CD1c-positive myeloid dendritic cell (primary cell): ENCODE measurements around the gene ANKRD17.
"Not testable (repeated sequence)": the region's sequence is repeated elsewhere in the genome, so short reads cannot be mapped to it uniquely, and the experiment has no call there.

Experiments
- DNase-seq: peaks from one replicate; pipeline ENCODE4 v3.0.0-alpha.2; 2016; ENCODE audit errors: extremely low spot score

The ANKRD17 gene

DNA sequence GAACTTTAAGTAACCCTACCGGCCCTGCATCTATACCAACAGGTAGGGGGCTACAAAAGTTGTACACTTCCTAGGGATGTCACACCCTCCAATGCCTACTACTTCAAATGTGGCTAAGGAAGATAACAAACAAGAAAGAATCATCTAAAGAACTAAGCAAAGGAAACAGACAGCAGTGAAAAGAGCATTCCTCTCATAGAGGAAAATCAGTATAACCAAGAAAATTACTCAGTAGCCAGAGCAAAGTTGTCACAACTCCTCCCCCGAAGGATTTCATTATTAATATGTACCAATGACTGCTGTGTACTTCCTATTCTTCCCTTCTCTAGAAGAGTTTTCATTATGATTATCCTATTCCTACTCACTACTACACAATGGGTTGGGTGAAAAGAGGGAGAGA is 12.6 kb downstream of the ANKRD17 start:
- DNase-seq: no peak

DNA sequence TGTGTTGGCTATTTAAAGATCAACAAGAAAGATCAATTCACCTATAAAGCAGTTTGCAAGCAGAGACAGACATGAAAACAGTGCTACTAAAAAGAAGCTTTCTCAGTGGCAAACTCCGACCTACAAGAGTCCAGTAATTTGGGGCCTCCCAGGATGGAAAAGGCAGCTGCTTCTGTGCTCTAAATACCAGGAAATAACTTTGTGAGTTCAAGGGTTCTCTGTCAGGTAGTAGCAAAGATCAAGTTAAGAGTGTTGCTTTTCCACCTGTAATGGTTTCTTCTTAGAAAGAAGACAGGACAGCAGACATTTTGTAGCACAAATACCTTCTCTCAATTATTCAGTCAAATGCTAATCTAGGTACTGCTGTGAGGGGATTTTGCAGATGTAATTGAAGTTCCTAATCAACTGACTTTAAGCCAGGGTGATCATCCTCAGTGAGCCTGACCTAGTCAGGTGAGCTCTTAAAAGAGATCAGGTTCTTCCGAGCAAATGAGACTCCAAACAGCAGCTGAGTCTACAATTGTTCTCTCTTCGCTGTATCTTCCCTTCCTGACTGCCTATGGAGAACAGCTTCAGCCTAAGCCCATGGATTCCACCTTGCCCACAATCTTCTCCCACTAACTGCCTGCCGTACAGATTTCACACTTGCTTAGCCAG is 13.5 kb downstream of the ANKRD17 start:
- DNase-seq: no peak

DNA sequence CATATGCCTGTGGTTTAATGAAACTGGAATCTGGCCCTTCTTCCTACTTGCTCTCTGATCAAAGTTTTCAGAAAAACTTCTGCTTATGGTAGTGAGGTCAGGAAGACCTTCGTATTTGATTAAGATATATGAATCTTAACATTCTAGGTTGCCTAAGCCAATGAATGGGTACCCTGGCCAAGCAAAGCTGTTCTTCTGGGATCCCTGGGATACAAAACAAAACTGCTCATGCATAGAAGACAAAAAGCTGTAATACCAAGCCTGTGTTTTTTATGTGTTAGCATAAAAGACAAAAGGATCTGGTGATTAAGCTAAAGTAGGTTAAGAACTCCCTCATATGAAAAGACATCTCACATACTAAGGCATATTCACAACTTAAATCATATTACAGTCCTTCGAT is 21.6 kb downstream of the ANKRD17 start:
- DNase-seq: no peak

DNA sequence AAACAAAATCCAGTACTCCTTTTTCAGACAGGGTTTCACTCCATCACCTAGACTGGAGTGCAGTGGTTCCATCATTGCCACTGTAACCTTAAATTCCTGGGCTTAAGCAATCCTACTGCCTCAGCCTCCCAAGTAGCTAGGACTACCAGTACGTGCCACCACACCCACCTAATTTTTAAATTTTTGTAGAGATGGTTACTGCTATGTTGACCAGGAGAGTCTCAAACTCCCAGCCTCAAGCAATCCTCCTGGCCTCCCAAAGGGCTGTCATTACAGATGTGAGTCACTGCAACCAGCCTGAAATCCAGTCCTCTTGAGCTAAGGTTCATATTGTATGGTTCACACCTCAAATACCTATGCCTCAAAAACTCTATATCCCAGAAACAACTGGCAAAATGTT is 22.4 kb downstream of the ANKRD17 start:
- DNase-seq: no peak

DNA sequence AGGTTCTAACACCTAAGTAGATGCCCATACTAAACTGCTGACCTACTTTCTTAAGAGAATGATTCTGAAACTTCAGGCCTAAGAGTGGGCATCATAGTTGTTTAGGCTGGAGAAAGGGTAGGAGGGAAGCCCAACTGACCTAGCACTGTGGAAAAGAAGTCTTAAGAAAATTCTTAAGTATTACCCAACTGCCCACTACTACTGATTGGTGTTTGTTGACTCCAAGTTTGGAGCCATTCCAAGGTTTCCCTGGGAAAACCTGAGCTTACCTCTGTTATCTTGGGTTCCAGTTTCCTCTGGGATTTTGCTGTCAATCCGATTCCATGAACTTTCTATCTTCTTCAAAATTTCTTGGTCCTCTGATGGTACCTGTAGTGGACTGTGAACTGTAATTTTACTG is 23.9 kb downstream of the ANKRD17 start:
- no peak for DNase-seq

DNA sequence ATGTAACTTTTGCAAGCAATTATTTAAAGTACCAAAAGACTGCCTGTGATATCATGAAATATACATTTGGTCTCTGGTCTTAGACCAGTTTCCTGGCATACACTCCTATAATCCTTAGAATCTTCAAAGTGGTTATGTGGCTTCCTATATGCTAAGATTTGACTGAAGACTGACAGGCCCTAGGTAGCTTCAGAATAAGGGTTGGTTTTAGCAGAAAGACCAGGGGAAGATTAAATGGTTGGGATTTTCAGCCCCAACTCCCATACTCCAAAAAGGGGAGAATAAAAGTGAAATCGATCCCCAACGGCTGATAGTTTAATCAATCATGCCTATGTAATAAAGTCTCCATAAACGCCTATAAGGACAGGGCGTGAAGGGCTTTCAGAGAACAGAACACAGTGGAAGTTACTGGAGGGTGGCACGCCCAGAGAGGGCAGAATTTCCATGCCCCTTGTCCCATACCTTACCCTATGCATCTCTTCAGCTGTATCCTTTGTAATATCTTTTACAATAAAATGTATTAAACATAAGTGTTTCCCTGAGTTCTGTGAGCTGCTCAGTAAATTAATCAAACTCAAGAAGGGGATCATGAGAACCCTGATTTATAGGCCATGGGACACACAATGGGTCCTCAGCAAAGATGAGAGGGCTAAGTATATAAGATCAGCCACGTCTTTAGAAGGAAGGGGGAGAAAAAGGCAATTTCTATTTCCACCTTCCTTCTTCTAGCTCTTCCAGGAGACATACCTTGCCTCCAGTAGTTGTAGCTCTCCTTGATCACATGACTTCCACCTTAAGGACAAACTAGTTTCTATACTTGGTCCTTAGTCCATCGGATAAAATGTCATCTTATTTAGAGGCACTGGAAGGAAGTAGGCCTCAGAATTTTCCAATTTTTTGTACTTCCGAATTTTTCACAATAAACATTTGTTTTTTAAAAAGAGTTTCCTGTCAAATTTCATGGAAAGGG is 26.8 kb downstream of the ANKRD17 start:
- DNase-seq: no peak

DNA sequence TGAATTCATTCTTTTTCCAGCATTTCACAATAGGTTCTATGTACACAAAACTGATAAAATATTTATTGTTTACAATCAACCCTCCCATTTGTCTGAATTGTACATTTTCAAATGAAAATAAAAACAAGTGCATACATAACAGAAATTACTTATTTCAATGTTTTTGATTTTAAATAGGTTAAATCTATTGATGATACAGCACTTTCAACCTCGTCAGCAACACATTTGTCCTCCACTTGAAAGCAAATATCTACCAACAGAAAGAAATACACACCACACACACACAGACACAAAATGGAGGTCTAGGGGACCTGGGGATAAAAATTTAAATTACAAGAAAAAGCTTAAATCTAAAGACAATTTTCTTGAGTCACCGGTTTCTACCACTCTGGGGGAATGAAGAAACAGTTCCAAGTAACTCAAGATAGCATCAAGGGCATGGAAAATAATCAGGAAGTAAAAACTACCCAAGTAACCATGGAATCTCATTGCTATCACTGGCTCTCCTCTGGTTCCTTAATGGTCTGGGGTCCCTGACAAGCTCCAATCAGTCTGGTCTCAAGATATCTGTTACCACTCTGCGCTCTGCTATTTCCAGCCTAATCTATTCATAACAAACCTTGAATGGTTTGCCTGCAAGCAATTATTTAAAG is 27.6 kb downstream of the ANKRD17 start:
- no peak for DNase-seq

DNA sequence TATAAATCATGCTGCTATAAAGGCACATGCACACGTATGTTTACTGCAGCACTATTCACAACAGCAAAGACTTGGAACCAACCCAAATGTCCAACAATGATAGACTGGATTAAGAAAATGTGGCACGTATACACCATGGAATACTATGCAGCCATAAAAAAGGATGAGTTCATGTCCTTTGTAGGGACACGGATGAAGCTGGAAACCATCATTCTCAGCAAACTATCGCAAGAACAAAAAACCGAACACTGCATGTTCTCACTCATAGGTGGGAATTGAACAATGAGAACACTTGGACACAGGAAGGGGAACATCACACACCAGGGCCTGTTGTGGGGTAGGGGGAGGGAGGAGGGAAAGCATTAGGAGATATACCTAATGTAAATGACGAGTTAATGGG is 29.8 kb downstream of the ANKRD17 start:
- DNase-seq: not testable (repeated sequence)

DNA sequence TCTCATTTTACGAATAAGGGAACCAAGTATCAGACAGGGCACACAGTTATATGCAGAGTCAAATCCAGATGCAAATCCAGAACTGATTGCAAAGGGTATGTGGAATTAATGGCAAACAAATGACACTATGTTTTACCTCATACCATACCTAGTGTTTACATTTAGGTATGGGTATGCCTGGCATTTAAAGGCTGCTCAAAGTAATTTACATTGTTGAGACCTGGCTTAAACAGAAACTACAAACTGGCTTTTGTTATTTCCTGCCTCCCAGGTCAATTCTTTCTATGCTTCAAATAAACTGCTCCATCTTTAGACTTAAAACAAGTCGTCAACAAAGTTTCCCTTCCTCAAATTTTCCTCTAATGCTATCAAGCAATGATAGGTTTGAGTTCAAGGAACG is 33.7 kb downstream of the ANKRD17 start:
- no peak for DNase-seq

DNA sequence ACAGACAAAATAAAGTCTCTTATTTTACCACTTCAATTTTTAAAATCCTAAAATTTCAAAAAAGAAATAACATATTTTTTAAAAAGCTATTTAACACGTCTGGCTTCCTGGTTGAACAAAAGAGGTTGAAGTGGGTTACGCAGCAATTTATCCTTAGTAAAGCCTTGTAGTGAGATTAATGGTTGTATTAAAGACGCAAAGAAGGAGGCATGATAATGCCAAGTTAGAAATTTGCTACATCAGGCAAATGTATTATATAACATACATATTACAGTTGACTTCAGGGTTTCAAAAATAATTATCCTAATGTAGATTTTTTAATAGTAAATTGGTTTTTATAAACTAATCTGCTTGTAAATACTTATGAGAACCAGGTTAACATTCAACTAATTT is 35.3 kb downstream of the ANKRD17 start:
- DNase-seq: no peak

DNA sequence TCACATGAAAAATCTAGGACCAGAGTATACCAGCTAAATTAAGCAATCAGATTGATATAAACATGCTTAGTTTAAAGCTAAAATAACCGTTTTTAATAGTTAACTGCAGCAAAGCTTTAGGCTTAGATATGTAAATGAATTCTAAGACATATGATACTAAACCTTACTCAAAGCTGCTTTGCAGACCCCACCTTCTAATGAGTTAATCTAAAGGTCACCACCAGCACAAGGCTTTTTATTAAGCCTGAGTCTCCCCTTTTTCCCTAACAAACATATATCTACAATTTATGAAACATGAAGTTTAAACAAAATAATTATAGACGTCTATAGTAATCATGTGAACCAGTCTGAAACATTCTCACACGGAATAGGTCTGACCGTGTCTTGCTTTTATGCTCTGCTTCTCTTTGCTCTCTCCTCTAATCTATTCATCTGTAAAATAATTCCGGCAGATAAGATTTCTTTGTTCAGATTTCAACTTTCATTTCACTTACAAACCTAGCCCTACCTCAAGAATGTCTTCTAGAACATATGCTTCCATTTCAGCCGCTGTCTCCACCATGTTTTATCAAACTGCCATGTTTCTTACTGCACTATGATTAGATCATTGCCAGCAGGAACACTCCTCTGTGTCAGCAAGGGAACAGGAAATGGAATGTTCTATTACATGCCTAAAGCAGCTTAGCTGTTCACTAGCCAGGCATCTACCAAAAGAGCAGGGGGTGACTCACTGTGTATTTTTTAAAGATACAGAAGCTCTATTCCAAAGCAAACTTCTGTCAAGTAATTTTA is 35.9 kb downstream of the ANKRD17 start:
- DNase-seq: peak; percentile 90

DNA sequence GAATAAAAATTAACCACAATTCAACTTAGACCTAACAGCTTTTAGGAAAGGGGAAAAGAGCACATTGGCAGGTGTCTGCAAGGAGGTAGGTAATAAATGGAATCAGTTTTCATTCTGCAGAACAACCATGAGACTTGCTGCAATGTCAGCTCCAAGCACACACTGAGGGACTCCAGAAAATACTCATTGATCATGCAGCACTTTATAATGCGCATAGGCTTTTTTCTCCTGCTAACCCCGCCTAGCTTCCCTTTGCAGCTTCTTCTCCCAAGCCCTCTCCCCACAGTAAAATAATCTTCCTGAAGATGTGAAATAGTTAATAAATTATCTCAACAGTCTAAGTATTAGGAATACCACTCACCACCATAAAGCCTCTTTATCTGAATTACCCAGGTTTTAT is 36.9 kb downstream of the ANKRD17 start:
- DNase-seq: no peak

DNA sequence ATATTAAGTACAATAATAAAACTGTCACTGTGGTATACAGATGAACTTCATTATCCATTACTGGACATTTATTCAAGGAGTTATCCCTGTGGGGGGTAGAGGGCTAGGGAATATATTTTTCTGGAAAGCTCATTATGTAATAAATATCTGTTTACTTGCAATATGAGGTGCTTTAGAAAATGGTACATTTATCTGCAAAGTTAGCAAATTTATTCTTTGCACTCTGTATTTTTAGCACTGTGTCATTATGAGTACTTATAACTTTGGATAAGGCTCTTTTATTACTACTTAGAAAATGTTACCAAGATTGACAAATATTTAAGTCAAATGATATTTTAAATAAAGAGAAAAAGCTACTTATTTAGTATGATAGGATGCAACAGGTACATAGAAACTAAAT is 37.8 kb downstream of the ANKRD17 start:
- no peak for DNase-seq

DNA sequence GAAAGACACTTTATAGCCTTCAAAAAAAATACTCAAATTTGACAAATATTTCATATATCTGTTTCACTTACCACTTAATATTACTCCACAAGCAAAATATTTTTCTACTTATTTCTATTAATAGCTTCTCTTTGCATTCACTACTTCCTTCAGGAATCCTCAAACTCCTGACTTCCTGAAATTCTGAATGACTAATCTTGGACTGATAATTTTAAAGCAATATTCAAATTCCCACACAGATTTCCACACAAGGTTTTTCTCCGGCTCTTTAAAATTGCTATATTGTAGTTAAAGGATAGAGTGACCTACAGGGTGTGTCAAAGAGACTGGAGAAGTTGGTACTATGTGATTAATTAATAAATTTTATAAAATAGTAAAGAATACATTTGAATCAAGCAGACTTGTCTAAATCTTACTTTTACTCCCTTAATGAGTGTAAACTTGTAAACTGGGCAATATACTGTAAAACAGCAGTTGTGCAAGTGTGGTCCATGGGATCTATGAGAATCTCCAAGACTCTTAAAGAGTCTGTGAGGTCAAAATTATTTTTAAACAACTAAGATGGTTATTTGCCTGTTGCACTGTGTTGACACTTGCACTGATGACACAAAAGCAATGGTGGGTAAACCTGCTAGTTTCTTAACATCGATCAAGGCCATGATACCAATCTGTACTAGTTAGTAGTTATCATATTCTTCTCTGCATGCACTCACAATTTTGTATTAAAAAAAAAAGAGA is 44.5 kb downstream of the ANKRD17 start:
- peak; percentile 41 for DNase-seq

DNA sequence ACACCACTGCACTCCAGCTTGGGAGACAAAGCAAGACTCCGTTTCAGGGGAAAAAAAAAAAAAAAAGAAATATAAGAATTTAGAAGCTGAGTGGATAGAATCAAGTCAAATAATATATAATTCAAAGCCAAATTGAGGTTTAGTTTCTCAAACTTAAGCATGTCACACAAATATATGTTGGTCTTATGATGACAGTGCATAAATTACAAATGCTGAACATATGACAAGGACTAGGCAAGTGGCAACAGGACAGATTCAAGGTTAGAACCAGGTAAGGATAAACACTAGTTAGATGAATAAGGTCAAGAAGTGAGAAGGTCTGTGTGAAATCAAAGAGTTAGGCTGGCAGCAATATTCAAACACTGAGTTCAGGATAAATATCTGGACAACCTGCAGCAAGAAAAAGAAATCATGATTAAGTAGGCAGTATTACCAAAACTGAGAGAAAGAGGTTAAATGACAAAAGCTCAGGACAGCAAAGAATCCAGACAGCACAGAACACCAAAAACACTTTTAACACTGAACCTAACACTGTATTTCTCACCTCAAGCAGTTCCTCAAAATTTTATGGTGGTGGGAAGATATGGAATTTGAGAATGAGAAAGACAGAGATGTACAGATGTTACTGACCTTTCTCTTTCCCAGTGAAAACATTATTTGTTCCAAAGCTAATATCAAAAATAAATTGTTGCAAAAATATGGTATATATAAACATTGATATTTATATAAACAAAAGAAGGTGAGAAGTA is 45.4 kb downstream of the ANKRD17 start:
- no peak for DNase-seq

DNA sequence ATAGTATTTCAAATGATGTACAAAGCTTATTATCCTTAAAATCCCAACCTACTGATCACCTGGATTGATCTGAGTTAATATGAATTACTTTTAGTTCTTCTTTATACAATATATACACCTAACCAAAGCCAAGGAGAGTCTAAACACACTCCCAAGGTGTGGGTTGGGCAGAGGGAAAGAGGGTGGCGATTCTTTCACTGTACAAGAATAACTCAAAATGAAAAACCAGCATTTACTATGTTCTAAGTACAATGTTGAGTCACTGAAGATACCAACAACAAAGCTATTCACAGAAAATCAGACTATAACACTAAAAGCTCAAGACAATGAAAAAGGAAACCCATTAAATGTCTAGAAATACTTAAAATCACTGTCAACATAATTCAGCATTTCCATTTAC is 46.6 kb downstream of the ANKRD17 start:
- DNase-seq: no peak

DNA sequence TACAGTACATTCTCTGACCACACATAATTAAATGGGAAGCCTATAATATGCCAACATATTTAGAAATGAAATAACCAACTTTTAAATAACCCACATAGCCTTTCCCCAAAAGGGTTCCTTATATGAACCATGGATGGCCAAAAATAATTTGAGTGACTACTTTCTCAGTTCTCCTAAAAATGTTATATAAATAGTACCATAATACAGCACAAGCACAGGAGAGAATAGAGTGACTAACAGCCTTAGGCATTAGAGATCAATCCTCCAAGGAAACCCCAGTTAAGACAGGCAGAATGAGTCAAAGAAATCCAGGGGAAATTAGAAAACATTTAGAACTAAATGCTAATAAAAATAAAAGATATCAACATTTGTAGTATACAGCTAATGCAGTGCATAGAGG is 50.2 kb downstream of the ANKRD17 start:
- DNase-seq: peak; percentile 32

DNA sequence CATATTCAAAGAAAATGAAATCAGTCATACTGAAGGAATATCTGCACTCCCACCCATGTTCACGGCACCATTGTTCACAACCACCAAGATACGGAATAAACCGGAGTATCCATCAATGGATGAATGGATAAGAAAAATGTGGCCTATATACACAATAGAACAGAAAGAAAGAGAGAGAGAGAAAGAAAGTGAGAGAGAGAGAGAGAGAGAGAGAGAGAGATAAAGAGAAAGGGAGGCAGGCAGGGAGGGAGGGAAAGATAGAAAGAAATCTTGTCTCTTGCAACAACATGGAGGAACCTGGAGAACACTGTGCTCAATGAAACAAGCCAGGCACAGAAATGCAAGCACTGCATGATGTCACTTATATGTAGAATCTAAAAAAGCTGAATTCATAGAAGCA is 52.4 kb downstream of the ANKRD17 start:
- no peak for DNase-seq

DNA sequence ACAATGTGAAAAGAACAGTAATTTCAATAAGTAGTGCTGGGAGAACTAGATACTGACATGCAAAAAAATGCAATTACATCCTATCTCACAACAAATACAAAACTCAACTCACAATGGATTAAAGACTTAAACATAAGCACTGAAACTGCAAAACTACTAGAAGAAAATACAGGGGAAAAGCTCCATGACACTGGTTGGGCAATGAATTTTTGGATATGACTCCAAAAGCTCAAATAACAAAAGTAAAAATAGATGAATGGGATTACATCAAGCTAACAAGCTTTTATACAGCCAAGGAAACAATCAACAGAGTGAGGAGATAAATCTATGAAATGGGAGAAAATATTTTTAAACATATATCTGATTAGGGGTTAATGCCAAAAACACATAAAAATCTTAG is 53.1 kb downstream of the ANKRD17 start:
- no peak for DNase-seq

DNA sequence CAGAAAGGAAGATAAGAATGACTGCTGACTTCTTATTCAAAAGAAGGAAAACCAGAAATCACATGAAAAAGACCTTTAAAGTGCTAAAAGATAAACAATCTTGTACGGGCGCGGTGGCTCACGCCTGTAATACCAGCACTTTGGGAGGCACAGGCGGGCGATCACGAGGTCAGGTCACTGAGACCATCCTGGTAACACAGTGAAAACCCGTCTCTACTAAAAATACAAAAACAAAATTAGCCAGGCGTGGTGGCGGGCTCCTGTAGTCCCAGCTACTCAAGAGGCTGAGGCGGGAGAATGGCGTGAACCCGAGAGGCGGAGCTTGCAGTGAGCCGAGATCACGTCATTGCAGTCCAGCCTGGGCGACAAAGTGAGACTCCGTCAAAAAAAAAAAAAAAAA is 54.6 kb downstream of the ANKRD17 start:
- not testable (repeated sequence) for DNase-seq
